GM12878 (cell line): ENCODE data around the gene MFAP2. TPM values are rescaled to one million over a fixed set of nuclear protein-coding genes. Genes with fewer than 3 reads are reported as not detected.

Source experiments
- CBX5 ChIP-seq: sonication (generic); IDR thresholded peaks from 2 replicates; pipeline ENCODE4 v1.6.1; 2016; ENCODE audit warnings: low read depth, moderate library complexity, mild to moderate bottlenecking, inconsistent platforms
- EGR1 ChIP-seq, 2 experiments: IDR thresholded peaks; 1 replicate in 1 of 2; 2 replicates in 1 of 2; pipeline ENCODE4 v1.6.1; 2011 to 2012; ENCODE audit warnings: low read depth in 2 of 2, low read length in 2 of 2, borderline replicate concordance in 1 of 2, mild to moderate bottlenecking in 1 of 2, moderate library complexity in 1 of 2
- FOXK2 ChIP-seq: fragments of 450-650 bp; IDR thresholded peaks from 2 replicates; pipeline ENCODE4 v1.6.1; 2017; ENCODE audit warnings: mild to moderate bottlenecking, moderate library complexity
- HCFC1 ChIP-seq: fragments of 150-350 bp; IDR thresholded peaks from 2 replicates; pipeline ENCODE4 v1.6.1; 2014; ENCODE audit warnings: low read length
- JUND ChIP-seq: IDR thresholded peaks from 2 replicates; pipeline ENCODE4 v1.6.1; 2012; ENCODE audit warnings: low read depth, mild to moderate bottlenecking, low read length, improper control_type of control experiment, moderate library complexity
- MAX ChIP-seq: IDR thresholded peaks from 2 replicates; pipeline ENCODE4 v1.6.1; 2012; ENCODE audit warnings: low read depth, low read length, improper control_type of control experiment
- MLLT1 ChIP-seq: fragments of 450-650 bp; IDR thresholded peaks from 2 replicates; pipeline ENCODE4 v1.6.1; 2016; ENCODE audit warnings: mild to moderate bottlenecking
- NBN ChIP-seq: fragments of 450-650 bp; IDR thresholded peaks from 2 replicates; pipeline ENCODE4 v1.6.1; 2016
- NFXL1 ChIP-seq: fragments of 450-650 bp; IDR thresholded peaks from 2 replicates; pipeline ENCODE4 v1.6.1; 2017; ENCODE audit warnings: antibody characterized with exemption, mild to moderate bottlenecking, borderline replicate concordance
- NKRF ChIP-seq: fragments of 450-650 bp; conservative IDR thresholded peaks from 2 replicates; pipeline ENCODE4 v1.6.1; 2017; ENCODE audit warnings: mild to moderate bottlenecking, moderate library complexity
- NR2F1 ChIP-seq: fragments of 450-650 bp; conservative IDR thresholded peaks from 2 replicates; pipeline ENCODE4 v1.6.1; 2017; ENCODE audit warnings: mild to moderate bottlenecking
- PAX5 ChIP-seq: IDR thresholded peaks from 2 replicates; pipeline ENCODE4 v1.6.1; 2011; ENCODE audit warnings: low read depth, low read length, borderline replicate concordance
- REST ChIP-seq: IDR thresholded peaks from 2 replicates; pipeline ENCODE4 v1.6.1; 2012; ENCODE audit warnings: mild to moderate bottlenecking, low read depth, low read length
- STAT1 ChIP-seq: fragments of 450-650 bp; conservative IDR thresholded peaks from 2 replicates; pipeline ENCODE4 v1.6.1; 2014; ENCODE audit warnings: antibody characterized with exemption, mild to moderate bottlenecking
- SUZ12 ChIP-seq: fragments of 200-600 bp; sonication (generic); IDR thresholded peaks from one replicate; pipeline ENCODE4 v1.6.1; 2018; ENCODE audit warnings: antibody characterized with exemption, mild to moderate bottlenecking; ENCODE audit not compliant: unreplicated experiment
- ZNF217 ChIP-seq: fragments of 450-650 bp; IDR thresholded peaks from 2 replicates; pipeline ENCODE4 v1.6.1; 2017; ENCODE audit warnings: antibody characterized with exemption, mild to moderate bottlenecking
- ZNF687 ChIP-seq: fragments of 450-650 bp; IDR thresholded peaks from 2 replicates; pipeline ENCODE4 v1.6.1; 2017; ENCODE audit warnings: mild to moderate bottlenecking, moderate library complexity
- polyA plus RNA-seq, 11 experiments: library from polyadenylated mRNA; depleted of rRNA in 4 of 11; unstranded in 6 of 11; stranded (reverse) in 5 of 11; fragments of >200 nt; fragmentation: Nextera tagmentation in 4 of 11; fragmentation: Illumina TruSeq in 1 of 11; extraction: Ambion mirVana in 4 of 11; extraction: Trizol in 1 of 11; gene quantifications; 1 replicate in 1 of 11; 2 replicates in 10 of 11; pipeline versions ENCODE4 v1.2.1 to v1.2.3, GENCODE V29; 2011 to 2016; ENCODE audit warnings: inconsistent platforms in 2 of 11, missing spikeins in 2 of 11, low read depth in 1 of 11
- total RNA-seq, 4 experiments: library from RNA; depleted of rRNA in 3 of 4; stranded (reverse); fragments of >200 nt in 3 of 4; fragmentation: Illumina TruSeq in 1 of 4; extraction: Trizol in 1 of 4; gene quantifications; 2 replicates each; pipeline versions ENCODE4 v1.2.1 to v1.2.3, GENCODE V29; 2013 to 2021

MFAP2 gene
- total and polyA plus RNA-seq, 10 of the 15 experiments (the other 5 are each of a cell fraction or from before 2014, with no cell fraction given): 0.16 TPM; not detected in 9

- TF ChIP-seq NKRF (no peak), SUZ12 (no peak), HCFC1 (no peak), MAX (peak; percentile 50; the same call in 1 of the 2 replicates), NR2F1 (no peak), JUND (no peak), STAT1 (no peak), NBN (no peak), FOXK2 (no peak), ZNF687 (no peak), MLLT1 (no peak), CBX5 (no peak), REST (no peak), NFXL1 (no peak), ZNF217 (0 out of 2 replicates have a peak, but pooled peaks have one; percentile 33), EGR1 (IDR thresholded peaks at IDR 0.05; ENCODE audit: borderline replicate concordance in 1 of 2, low read depth in 2 of 2, low read length in 2 of 2) (no peak), PAX5 (no peak)
These were observed 19.7 kb downstream of the MFAP2 start (continued) for GRCh38 chr1:16960560-16961296.
